HK-2 (cell line): Measurements from ENCODE around the gene ZNF48.

Source experiments
- DNase-seq: peaks from one replicate; pipeline ENCODE4 v3.0.0-alpha.2; 2018; ENCODE audit not compliant: unreplicated experiment

ZNF48 gene

DNA sequence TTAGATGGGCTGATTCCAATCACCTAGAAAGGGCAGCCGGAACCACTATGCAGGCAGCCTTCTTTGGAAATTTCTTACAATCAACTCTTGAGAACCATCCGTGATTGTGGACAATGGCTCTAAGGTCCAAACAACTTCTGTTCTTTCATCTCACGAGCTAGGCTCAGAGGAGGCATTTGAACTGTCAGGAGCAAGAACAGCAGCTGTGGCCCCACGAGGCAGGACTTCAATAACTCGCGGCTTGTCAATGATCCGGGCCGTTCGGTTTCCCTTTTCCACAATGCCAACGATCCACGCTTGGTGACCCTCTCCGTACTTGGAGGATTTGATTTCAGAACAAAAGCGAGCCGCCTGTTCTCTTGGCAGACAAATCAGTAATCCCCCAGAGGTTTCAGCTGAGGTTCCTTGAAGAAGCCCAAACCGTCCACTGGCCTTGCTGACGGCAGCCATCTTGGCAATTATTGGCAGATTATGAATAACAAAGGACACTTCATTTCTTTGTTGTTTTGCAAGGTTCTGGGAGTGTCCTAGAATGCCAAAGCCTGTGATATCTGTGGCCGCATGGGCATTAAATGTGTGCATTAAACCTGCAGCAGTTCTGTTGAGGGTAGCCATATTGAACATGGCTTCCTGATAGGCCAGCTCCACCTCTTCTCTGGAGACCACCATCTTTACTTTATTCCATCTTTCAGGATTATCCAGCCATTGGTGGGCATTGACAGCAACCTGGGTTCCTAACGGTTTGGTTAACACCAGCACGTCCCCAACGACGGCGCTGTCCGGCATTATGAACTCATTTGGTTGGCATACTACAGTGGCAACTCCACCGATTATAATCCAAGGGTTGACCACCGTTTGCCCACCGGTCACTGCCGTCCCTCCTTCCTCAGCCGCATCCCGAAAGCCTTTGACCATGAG is 49.3 kb downstream of the ZNF48 start:
- no peak for DNase-seq

DNA sequence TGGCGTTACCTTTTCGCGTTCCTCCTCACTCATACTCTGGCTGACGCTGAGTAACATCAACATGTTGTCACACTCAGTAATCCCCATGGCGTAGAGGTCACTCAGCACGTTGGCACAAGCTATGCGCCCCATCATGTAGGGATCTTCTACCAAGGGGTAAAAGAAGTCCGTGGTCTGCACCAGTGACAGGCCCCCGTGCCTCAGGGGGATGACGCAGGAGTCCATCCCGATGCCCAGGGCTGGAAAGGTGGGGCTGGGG is 49.9 kb downstream of the ZNF48 start:
- no peak for DNase-seq

DNA sequence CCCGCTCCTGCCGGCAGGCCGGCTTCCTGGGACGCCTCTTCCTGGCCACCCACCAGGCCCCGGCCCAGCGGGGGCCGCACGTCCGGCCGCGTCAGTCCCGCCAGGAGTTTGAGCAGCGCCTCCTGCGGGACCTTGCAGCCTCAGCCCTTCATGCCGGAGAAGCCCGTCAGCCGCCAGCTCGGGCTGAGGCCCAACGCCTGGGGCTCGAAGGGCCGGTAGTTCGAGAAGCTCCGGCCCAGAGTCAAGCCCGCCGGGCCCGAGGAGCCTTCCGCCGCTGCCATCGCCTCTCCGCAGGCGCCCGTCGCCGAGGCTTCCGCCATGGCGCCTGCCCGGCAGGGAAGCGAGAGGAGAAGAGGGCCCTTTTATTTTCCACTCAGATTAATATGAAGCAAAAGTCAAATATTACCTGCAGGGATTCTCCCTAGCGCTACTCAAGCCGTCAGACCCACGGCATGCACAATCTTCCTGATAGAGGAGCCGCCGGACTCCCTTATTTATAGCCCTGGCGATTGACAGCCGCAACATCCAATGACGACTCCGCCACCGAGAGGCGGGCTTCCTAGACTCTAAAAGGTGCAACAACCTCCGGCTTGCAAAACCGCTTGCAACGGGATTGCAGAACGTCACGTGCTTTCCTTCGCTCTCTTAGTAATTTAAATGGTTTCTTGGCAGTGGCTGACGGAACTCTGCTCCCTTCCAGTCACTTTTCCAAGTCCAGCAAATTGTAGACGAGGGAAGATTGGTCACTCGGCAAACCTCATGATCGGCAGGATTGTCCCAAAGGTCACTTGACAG is 50.4 kb downstream of the ZNF48 start, which contains the start of gene SEPHS2:
Gene SEPHS2 (minus strand): TSS at position 467 of the 795 bp plus-strand sequence. CDS start 147 bp downstream, at position 320.
- peak; percentile 93 for DNase-seq

DNA sequence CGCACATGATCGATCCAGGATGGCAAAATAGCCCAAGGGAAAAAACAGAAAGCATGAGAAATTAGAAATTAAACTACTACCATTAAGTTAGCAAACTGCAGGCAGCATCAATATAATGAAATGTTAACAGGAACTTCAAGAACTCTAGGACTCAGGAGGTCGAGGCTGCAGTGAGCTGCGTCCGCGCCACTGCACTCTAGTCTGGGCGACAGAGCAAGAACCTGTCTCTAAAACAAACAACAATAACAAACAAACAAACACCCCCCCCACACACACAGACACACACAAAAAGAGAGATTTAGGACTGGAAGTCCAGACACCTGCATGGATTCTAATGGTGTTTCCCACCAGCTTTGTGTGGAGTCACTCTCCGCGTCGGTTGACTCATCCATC is 51.0 kb downstream of the ZNF48 start:
- DNase-seq = no peak

DNA sequence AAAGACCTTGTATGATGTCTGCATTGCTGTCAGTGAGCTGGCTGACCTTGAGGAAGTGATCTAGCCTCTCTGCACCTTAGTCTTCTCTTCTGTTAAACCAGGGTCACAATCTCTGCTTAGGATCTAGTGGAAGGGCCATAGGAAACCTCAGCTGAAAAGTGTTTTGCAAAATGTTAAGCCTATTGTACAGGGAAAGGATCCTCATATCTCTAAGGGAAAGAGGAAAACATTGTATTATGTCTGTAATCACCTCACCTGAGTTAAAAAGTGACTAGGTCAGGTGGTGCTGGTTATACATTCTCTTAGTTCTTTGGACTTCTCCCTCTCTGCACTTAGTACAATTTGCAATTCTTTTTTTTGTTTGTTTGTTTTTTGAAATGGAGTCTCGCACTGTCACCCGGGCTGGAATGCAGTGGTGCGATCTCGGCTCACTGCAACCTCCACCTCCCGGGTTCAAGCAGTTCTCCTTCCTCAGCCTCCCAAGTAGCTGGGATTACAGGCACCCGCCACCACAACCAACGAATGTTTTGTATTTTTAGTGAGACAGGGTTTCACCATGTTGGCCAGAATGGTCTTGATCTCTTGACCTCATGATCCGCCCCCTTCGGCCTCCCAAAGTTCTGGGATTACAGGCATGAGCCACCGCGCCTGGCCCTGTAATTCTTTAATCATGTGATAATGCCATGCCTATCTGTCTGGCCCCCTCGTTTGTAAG is 52.4 kb downstream of the ZNF48 start:
- DNase-seq = no peak

DNA sequence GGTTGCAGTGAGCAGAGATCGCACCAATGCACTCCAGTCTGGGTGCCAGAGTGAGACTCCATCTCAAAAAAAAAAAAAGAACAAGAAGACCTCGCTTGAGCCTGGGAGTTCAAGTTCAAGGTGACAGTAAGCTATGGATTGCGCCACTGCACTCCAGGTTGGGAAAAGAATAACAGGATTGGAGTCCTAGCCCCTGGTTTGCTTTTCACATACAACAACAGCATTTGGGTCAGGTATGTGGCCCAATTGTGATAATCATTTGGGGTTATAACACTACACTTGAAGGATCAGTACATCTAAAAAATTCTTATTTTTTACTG is 53.9 kb downstream of the ZNF48 start:
- DNase-seq = no peak
